HUES64 (cell line): ENCODE data around the gene PCARE. TPM values are rescaled to one million over a fixed set of nuclear protein-coding genes. Genes with fewer than 3 reads are reported as not detected.
A peak's percentile ranks its signal among the peaks of the same experiment; 100 is the strongest.

ENCODE experiments used
- H3K27ac ChIP-seq: 2 replicates; pipeline ENCODE4 v1.7.0; 2013; ENCODE audit warnings: low read depth, low read length, inconsistent platforms
- H3K27me3 ChIP-seq: 2 replicates; pipeline ENCODE4 v1.6.1; 2013; ENCODE audit warnings: mild to moderate bottlenecking, low read length; ENCODE audit not compliant: insufficient read depth
- H3K36me3 ChIP-seq: 2 replicates; pipeline ENCODE4 v1.6.1; 2013; ENCODE audit warnings: mild to moderate bottlenecking, low read length; ENCODE audit not compliant: insufficient read depth
- H3K4me1 ChIP-seq: 2 replicates; pipeline ENCODE4 v1.6.1; 2013; ENCODE audit warnings: mild to moderate bottlenecking, low read length, moderate library complexity; ENCODE audit not compliant: insufficient read depth
- H3K4me3 ChIP-seq: 2 replicates; pipeline ENCODE4 v1.5.1; 2013; ENCODE audit warnings: mild to moderate bottlenecking, low read length, moderate library complexity
- H3K9ac ChIP-seq: 2 replicates; pipeline ENCODE4 v1.6.1; 2013; ENCODE audit warnings: mild to moderate bottlenecking, low read depth, low read length
- H3K9me3 ChIP-seq: 2 replicates; pipeline ENCODE4 v1.6.1; 2013; ENCODE audit warnings: low read depth, low read length; ENCODE audit not compliant: insufficient read depth
- WGBS: fragments of 150-250, 120-280 bp; methylation state at CpG from one replicate; pipeline ENCODE4 v1.1.7; 2013; ENCODE audit warnings: missing lambda C conversion rate; 5-methylcytosine and 5-hydroxymethylcytosine counted together
- polyA plus RNA-seq, 2 experiments: library from polyadenylated mRNA; stranded (reverse); fragments of 50-300 nt; gene quantifications; one replicate each; pipeline ENCODE4 v1.2.3, GENCODE V29; 2013

PCARE gene
- polyA plus RNA-seq (2013, experiment 1 of 2), result not detected
- polyA plus RNA-seq (2013, experiment 2 of 2), result not detected

- Histone ChIP-seq H3K27ac (no peak within 1 kb of the TSS), H3K27me3 (no peaks in the 10 kb centered on the region), H3K36me3 (no peaks in the 10 kb centered on the region), H3K4me3 (no peak within 1 kb of the TSS), H3K4me1 (peaks cover 5% of the 10 kb centered on the region; the same call in 1 of the 2 replicates), H3K9ac (no peak within 1 kb of the TSS), H3K9me3 (peaks cover 5% of the 10 kb centered on the region; the same call in 1 of the 2 replicates)
- WGBS, result 94% methylated on average over 8 of the region's 8 CpGs
Measured at GRCh38 chr2:29074411-29074810, at the start of gene PCARE. Gene PCARE, minus strand, starts transcription at chr2:29074523. Its CDS starts 262 bp downstream, at chr2:29074261.

- 100% methylated on average over 1 of the region's 3 CpGs for WGBS
- Histone ChIP-seq H3K27me3 (peaks cover 15% of the 10 kb centered on the region; the same call in 1 of the 2 replicates), H3K9me3 (peaks cover 4% of the 10 kb centered on the region; the same call in 1 of the 2 replicates), H3K9ac (no peak overlapping the region), H3K4me1 (no peaks in the 10 kb centered on the region), H3K27ac (no peak overlapping the region), H3K36me3 (no peaks in the 10 kb centered on the region), H3K4me3 (no peak overlapping the region)
Measured at GRCh38 chr2:29123617-29124349, 49.5 kb upstream of the PCARE start.

DNA sequence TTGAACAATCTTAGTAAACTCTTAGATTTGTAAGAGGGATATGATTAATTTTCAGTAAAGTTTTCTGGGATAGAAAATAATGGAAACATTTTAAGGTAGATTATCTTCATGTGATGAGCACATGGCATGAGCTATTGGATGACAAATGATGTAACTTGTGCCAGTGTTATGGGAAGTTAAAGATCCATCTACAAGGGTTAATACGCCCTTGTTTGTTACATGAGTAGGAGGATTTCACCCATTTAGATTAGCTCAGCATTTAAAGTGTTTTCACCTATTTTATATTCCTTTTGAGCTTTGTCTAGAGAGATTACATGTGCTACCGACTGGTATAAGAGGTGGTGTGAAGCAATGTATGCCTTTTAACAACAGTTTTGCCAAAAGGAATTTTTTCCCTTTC lies 46.5 kb upstream of the PCARE start:
- Histone ChIP-seq H3K27ac (no peak overlapping the region), H3K9me3 (peaks cover 4% of the 10 kb centered on the region; the same call in 1 of the 2 replicates), H3K4me3 (no peak overlapping the region), H3K4me1 (no peaks in the 10 kb centered on the region), H3K27me3 (peaks cover 40% of the 10 kb centered on the region), H3K9ac (no peak overlapping the region), H3K36me3 (no peaks in the 10 kb centered on the region)
- 80% methylated on average over 1 of the region's 2 CpGs for WGBS

DNA sequence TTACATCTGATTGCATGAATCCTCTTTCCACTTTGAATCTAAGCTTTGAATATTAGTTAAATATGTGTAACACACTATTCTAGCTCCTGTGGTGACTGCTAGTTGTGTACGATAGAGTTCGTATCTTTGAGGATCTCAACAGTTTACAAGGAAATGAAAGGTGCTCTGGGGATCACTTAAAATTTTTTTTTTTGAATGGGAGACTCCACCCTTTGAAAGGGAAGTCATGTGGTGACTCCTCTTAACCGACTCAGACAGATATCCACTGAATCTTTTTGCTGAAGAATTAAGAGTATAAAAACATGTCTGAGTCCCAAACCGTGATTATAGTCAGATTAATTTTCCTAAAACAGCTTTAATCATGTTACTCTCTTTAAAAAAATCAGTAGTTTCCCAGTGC lies 44.9 kb upstream of the PCARE start:
- no peak overlapping the region for H3K9ac ChIP-seq
- peaks cover 3% of the 10 kb centered on the region; the same call in 1 of the 2 replicates for H3K9me3 ChIP-seq
- 78% methylated on average over 3 of the region's 4 CpGs for WGBS
- H3K36me3 ChIP-seq, result no peaks in the 10 kb centered on the region
- H3K27me3 ChIP-seq, result peaks cover 55% of the 10 kb centered on the region
- no peak overlapping the region for H3K27ac ChIP-seq
- H3K4me1 ChIP-seq, result no peaks in the 10 kb centered on the region
- no peak overlapping the region for H3K4me3 ChIP-seq

DNA sequence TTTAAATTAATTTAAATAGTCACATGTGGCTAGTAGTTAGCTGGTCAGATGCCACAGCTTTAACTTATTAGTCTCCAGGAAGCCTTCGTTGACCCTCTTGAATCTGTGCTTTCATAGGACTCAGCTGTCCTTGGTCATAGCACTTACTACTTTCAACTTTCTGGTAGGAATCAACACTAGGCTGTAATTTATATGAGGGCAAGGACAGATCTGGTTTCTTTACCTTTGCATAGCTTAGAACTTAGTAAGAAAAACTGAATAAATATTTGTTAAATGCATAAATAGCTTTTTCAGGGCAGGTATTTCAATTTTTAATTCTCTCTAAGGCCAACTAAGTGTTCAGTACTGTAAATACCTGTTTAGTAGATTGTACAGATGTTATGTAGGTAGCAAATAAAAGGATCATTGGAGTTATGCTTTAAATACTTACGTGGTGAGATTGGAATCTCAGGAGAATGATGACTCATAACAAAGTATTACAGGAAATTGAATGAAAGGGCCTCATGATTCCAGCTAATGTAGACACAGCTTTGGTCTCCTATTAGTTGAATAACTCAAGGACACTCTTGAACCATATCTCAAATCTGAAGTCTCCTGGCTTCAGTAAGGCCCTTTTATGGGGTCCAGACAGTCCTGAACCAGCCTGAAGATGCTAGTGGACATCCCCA lies 43.4 kb upstream of the PCARE start:
- no peak overlapping the region for H3K27ac ChIP-seq
- no peaks in the 10 kb centered on the region for H3K4me1 ChIP-seq
- no peaks in the 10 kb centered on the region for H3K36me3 ChIP-seq
- peaks cover 69% of the 10 kb centered on the region for H3K27me3 ChIP-seq
- no peaks in the 10 kb centered on the region for H3K9me3 ChIP-seq
- WGBS, result 96% methylated on average over 2 of the region's 2 CpGs
- no peak overlapping the region for H3K9ac ChIP-seq
- H3K4me3 ChIP-seq, result no peak overlapping the region

DNA sequence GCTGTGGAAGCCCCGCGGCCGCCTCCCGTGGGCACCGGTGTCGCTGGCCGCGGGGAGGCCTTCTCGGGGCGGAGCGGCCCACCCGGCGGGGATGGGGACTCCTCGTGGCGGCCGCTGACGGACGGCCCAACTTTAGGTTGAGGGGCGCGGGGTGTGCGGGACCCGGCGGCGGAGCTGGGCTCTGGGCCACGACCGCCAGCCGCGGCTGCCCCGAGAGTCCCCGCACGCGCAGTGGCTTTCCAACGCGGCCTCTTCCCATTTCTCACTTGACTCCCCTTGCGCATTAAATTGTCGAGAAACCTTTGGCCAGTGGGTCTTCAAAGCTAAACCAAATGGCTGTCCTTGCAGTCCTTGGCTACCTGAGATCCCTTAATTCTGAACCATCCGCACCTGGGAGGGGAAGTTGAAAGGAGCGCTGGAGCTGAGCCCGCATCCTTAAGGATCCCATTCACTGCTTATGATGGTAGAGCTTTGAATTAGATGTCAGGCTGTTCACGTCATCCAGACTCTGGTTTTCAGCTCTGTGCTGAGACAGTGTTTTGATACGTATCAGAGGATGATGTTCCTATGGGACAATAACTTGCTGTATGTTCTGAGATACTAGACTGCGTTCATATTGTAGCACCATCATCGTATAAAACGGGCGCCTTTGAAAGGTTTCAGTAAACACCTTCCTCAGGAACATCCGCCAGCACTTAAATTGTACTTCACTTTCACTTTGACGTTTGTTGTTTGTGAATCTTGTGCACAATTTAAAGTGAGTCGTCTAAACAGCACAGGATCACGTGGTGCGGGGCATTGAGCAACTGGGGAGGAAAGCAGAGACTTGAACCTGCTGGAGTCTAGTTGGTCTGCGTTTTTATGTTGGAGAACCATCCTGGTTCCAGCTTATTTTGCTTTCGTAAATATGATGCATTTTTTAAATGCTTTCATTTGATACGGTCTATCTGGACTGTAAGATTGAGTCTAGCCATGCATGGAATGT lies 41.8 kb upstream of the PCARE start:
- Histone ChIP-seq H3K9me3 (no peaks in the 10 kb centered on the region), H3K9ac (no peak overlapping the region), H3K27ac (no peak overlapping the region), H3K27me3 (peaks cover 86% of the 10 kb centered on the region), H3K4me3 (peak overlapping the region; percentile 60), H3K4me1 (no peaks in the 10 kb centered on the region), H3K36me3 (no peaks in the 10 kb centered on the region)
- 26% methylated on average over 53 of the region's 53 CpGs for WGBS

DNA sequence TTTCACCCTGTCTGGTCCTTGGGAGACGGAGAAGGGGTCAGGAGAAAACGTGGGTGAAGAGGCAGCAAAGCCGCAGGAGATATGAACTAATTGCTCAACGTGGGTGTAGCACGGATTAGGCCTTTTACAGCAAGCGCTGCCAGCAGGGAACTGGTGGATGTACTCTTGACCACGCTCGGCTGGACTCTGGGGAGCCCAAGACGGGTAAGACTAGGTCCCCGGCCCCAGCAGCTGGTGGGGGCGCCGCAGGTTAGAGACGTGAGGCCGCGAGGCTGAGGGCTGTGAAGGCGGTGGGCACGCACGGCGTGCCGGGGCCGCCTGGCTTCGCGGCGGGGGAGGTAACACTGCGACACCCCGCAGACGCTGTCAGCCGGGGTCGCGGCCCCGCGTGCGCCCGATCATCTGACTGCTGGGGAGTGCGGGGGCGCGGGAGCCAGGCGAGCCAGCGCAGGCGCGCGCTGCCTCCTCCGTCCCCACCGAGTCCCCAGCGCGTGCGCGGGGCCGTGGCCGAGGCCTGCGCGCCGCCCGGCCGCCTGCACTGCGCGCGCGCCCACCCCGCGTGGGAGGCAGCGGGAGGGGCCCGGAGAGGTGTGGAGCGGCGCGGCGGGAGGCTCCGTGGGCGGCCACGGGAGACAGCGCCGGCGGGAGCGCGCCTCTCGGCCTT lies 40.8 kb upstream of the PCARE start, which contains the start of gene CLIP4:
Gene CLIP4 (plus strand): TSS at position 470 of the 664 bp plus-strand sequence. CDS start 5,974 bp downstream, outside the sequence.
- peaks cover 82% of the 10 kb centered on the region for H3K27me3 ChIP-seq
- H3K36me3 ChIP-seq, result no peaks in the 10 kb centered on the region
- WGBS, result 5% methylated on average over 76 of the region's 76 CpGs
- no peaks in the 10 kb centered on the region for H3K9me3 ChIP-seq
- H3K4me1 ChIP-seq, result no peaks in the 10 kb centered on the region
- no peak within 1 kb of the TSS for H3K27ac ChIP-seq
- peak within 1 kb of the TSS; percentile 41; the same call in 1 of the 2 replicates for H3K9ac ChIP-seq
- peak within 1 kb of the TSS; percentile 60 for H3K4me3 ChIP-seq

DNA sequence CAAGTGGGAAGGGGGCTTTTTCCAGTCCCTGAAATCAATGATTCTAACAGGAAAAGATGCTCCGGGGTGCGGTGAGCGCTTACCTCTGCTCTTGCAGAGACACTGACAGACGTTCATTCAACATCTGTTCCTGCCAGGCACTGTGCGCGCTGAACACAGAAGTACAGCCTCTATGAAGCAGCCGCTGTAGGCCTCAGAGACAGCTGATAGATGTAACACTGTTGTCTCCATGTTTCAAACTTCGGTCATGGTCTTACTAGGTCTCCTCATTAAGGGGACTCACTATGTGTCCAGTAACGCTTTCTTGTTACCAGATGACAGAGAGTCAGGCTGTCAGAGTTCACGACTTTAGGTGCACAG lies 40.2 kb upstream of the PCARE start:
- 87% methylated on average over 10 of the region's 10 CpGs for WGBS
- no peaks in the 10 kb centered on the region for H3K4me1 ChIP-seq
- H3K4me3 ChIP-seq, result peak overlapping the region; percentile 60; the same call in 1 of the 2 replicates
- peaks cover 78% of the 10 kb centered on the region for H3K27me3 ChIP-seq
- no peaks in the 10 kb centered on the region for H3K36me3 ChIP-seq
- H3K9me3 ChIP-seq, result no peaks in the 10 kb centered on the region
- H3K27ac ChIP-seq, result no peak overlapping the region
- H3K9ac ChIP-seq, result no peak overlapping the region

DNA sequence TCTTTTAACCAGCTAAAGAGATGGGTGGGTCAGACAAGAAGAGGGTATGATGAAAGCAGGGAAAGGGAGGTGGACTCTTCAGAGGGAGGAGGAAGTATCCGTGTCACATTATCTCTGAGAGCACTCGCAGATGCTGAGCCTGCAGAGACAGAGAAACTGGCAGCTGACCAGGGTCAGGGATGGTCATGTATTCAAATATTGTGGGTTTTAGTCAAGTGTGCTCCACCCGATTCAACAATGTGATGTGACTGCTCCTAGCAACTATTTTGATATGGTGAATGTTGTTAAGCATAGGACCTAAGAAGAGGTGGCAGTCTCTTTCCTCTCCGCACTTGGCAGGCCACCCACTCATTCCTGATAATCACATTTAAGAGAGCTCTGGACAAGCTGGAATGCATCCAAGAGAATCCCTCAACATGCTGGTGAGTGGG lies 39.6 kb upstream of the PCARE start:
- Histone ChIP-seq H3K9ac (no peak overlapping the region), H3K4me3 (no peak overlapping the region), H3K27me3 (peaks cover 72% of the 10 kb centered on the region), H3K36me3 (no peaks in the 10 kb centered on the region), H3K4me1 (no peaks in the 10 kb centered on the region), H3K27ac (no peak overlapping the region), H3K9me3 (no peaks in the 10 kb centered on the region)
- 82% methylated on average over 4 of the region's 4 CpGs for WGBS

DNA sequence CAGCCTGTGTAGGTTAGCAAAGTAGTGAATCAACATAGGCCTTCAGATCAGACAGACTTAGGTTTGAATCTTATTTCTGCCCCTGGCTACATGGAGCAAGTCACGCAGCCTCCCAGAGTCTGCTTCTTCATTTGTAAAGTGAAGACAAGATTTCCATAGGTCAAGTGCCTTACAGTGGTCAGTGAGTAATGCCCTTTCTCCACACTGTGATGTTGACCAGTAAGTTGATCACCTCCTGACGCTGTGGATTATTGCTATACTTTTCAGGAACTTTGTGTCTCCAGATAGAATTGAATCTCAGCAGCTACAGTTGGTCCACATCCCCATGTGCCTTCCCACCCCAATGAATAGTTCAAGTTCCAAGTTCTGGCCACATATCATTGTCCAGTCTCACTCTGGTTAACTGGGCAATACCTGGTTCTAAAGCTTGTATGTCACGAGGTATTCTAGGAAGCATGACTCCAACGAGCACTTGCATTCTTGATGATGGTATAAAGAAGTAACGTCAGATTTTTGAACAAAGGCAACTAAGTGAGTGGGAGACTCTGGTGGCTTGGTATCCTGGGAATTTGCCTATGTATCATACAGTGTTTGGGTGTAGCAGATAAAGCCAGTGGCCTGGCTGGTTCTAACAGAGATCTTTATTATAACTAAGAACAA lies 38.8 kb upstream of the PCARE start:
- WGBS, result 88% methylated on average over 5 of the region's 5 CpGs
- no peaks in the 10 kb centered on the region for H3K4me1 ChIP-seq
- no peak overlapping the region for H3K9ac ChIP-seq
- no peaks in the 10 kb centered on the region for H3K36me3 ChIP-seq
- H3K27ac ChIP-seq, result no peak overlapping the region
- peaks cover 70% of the 10 kb centered on the region for H3K27me3 ChIP-seq
- H3K4me3 ChIP-seq, result no peak overlapping the region
- no peaks in the 10 kb centered on the region for H3K9me3 ChIP-seq
